Liver (tissue), 9 donors: ENCODE measurements around the gene GBX1. TPM values are rescaled to one million over a fixed set of nuclear protein-coding genes. Genes with fewer than 3 reads are reported as not detected.

ENCODE experiments used
- DNase-seq: peaks from one replicate; pipeline ENCODE4 v3.0.0-alpha.2; 2017; ENCODE audit warnings: low spot score
- H3K27ac ChIP-seq, 2 donors: one replicate each; pipeline ENCODE4 v1.7.0; 2013; ENCODE audit warnings: inconsistent platforms in 2 of 2, low read length in 2 of 2, control low read depth in 1 of 2, low read depth in 1 of 2, mild to moderate bottlenecking in 1 of 2
- H3K27me3 ChIP-seq, 4 donors: one replicate each; pipeline versions ENCODE4 v1.6.1 to v1.7.0; 2013; ENCODE audit warnings: low read length in 3 of 4, inconsistent platforms in 1 of 4, mild to moderate bottlenecking in 1 of 4, moderate library complexity in 1 of 4; ENCODE audit not compliant: control insufficient read depth in 4 of 4, insufficient read depth in 4 of 4
- H3K36me3 ChIP-seq, 4 donors: one replicate each; pipeline versions ENCODE4 v1.6.1 to v1.7.0; 2013; ENCODE audit warnings: low read length in 3 of 4, mild to moderate bottlenecking in 3 of 4, low read depth in 1 of 4, moderate library complexity in 1 of 4; ENCODE audit not compliant: control insufficient read depth in 4 of 4, insufficient read depth in 3 of 4
- H3K4me1 ChIP-seq, 4 donors: one replicate each; pipeline versions ENCODE4 v1.6.1 to v1.7.0; 2013; ENCODE audit warnings: low read length in 3 of 4, mild to moderate bottlenecking in 3 of 4, moderate library complexity in 1 of 4; ENCODE audit not compliant: control insufficient read depth in 4 of 4, insufficient read depth in 4 of 4
- H3K4me3 ChIP-seq, 3 donors: one replicate each; pipeline versions ENCODE4 v1.6.1 to v1.7.0; 2013; ENCODE audit warnings: low read length in 3 of 3, control low read depth in 1 of 3, low read depth in 1 of 3, mild to moderate bottlenecking in 1 of 3
- H3K9ac ChIP-seq, 2 donors: one replicate each; pipeline ENCODE4 v1.7.0; 2013; ENCODE audit warnings: low read length in 2 of 2, mild to moderate bottlenecking in 2 of 2, moderate library complexity in 2 of 2, control low read depth in 1 of 2, low read depth in 1 of 2
- H3K9me3 ChIP-seq, 4 donors: one replicate each; pipeline versions ENCODE4 v1.6.1 to v1.7.0; 2013; ENCODE audit warnings: low read length in 3 of 4; ENCODE audit not compliant: control insufficient read depth in 4 of 4
- ATF3 ChIP-seq: IDR thresholded peaks from 2 replicates; pipeline ENCODE4 v1.6.1; 2016; ENCODE audit warnings: antibody characterized with exemption
- EGR1 ChIP-seq, 2 donors: IDR thresholded peaks; 2 replicates each; pipeline ENCODE4 v1.6.1; 2016 to 2018; ENCODE audit warnings: antibody characterized with exemption in 2 of 2, low read depth in 2 of 2
- FOXA1 ChIP-seq: IDR thresholded peaks from 2 replicates; pipeline ENCODE4 v1.6.1; 2016; ENCODE audit warnings: antibody characterized with exemption
- FOXA2 ChIP-seq: IDR thresholded peaks from 2 replicates; pipeline ENCODE4 v1.6.1; 2016; ENCODE audit warnings: antibody characterized with exemption
- GABPA ChIP-seq, 2 donors: IDR thresholded peaks in 1 of 2; conservative IDR thresholded peaks in 1 of 2; 2 replicates each; pipeline ENCODE4 v1.6.1; 2016; ENCODE audit warnings: antibody characterized with exemption in 2 of 2, mild to moderate bottlenecking in 1 of 2, moderate library complexity in 1 of 2
- HNF4G ChIP-seq: IDR thresholded peaks from 2 replicates; pipeline ENCODE4 v1.6.1; 2016; ENCODE audit warnings: antibody characterized with exemption
- JUND ChIP-seq, 2 donors: IDR thresholded peaks; 2 replicates each; pipeline ENCODE4 v1.6.1; 2016; ENCODE audit warnings: antibody characterized with exemption in 2 of 2
- MAX ChIP-seq: IDR thresholded peaks from 2 replicates; pipeline ENCODE4 v1.6.1; 2016; ENCODE audit warnings: antibody characterized with exemption
- NR2F2 ChIP-seq: IDR thresholded peaks from 2 replicates; pipeline ENCODE4 v1.6.1; 2016; ENCODE audit warnings: antibody characterized with exemption
- RAD21 ChIP-seq, 2 donors: IDR thresholded peaks; 2 replicates each; pipeline ENCODE4 v1.6.1; 2016; ENCODE audit warnings: antibody characterized with exemption in 2 of 2, mild to moderate bottlenecking in 2 of 2
- RXRA ChIP-seq, 2 donors: IDR thresholded peaks; 2 replicates each; pipeline ENCODE4 v1.6.1; 2017 to 2018; ENCODE audit warnings: antibody characterized with exemption in 2 of 2, mild to moderate bottlenecking in 1 of 2
- SP1 ChIP-seq: IDR thresholded peaks from 2 replicates; pipeline ENCODE4 v1.6.1; 2018; ENCODE audit warnings: antibody characterized with exemption, mild to moderate bottlenecking
- TAF1 ChIP-seq: conservative IDR thresholded peaks from 2 replicates; pipeline ENCODE4 v1.6.1; 2016; ENCODE audit warnings: antibody characterized with exemption, mild to moderate bottlenecking
- YY1 ChIP-seq: IDR thresholded peaks from 2 replicates; pipeline ENCODE4 v1.6.1; 2016; ENCODE audit warnings: antibody characterized with exemption, mild to moderate bottlenecking
- ZBTB33 ChIP-seq: IDR thresholded peaks from 2 replicates; pipeline ENCODE4 v1.6.1; 2016; ENCODE audit warnings: antibody characterized with exemption
- WGBS: extraction: QIAGEN DNeasy Blood & Tissue Kit; methylation state at CpG from one replicate; pipeline ENCODE4 v1.1.7; 2013; 5-methylcytosine and 5-hydroxymethylcytosine counted together
- polyA plus RNA-seq, 2 donors: library from polyadenylated mRNA; stranded (reverse) in 1 of 2; unstranded in 1 of 2; fragments of 200-250 nt in 1 of 2; fragments of >200 nt in 1 of 2; fragmentation: Nextera tagmentation in 1 of 2; extraction: Ambion mirVana in 1 of 2; gene quantifications; one replicate each; pipeline versions ENCODE4 v1.2.1 to v1.2.3, GENCODE V29; 2013 to 2015
- total RNA-seq, 2 donors: library from RNA; depleted of rRNA; stranded (reverse); fragments of >200 nt; gene quantifications; one replicate each; pipeline ENCODE4 v1.2.3, GENCODE V29; 2014
- donor health status: healthy.
- donor health status: healthy.
- donor health status: healthy.
- donor health status: healthy.
- donor health status: healthy.

Gene GBX1
- total and polyA plus RNA-seq, 4 donors: not detected

- H3K4me3 ChIP-seq: no peak overlapping the region
- no peak overlapping the region for H3K9ac ChIP-seq
- H3K27me3 ChIP-seq: no peaks in the 10 kb centered on the region
- H3K4me1 ChIP-seq: no peaks in the 10 kb centered on the region
- H3K36me3 ChIP-seq: peaks cover 19 to 72% (median 33%) of the 10 kb centered on the region in 4 donors
- no peak for TF ChIP-seq MAX
- no peak for TF ChIP-seq JUND (IDR thresholded peaks at IDR 0.05)
- no peak for TF ChIP-seq GABPA (IDR thresholded peaks at IDR 0.05 in 1 of 2, conservative IDR thresholded peaks at IDR 0.05 in 1 of 2)
- no peak for TF ChIP-seq FOXA2
- no peak for TF ChIP-seq FOXA1
- no peak for TF ChIP-seq HNF4G
- no peak for TF ChIP-seq ATF3
- TF ChIP-seq ZBTB33: no peak
- TF ChIP-seq SP1: no peak
- no peak for TF ChIP-seq EGR1 (IDR thresholded peaks at IDR 0.05; ENCODE audit: low read depth in 2 of 2)
- TF ChIP-seq RAD21 (IDR thresholded peaks at IDR 0.05): no peak
- TF ChIP-seq YY1: no peak
- TF ChIP-seq NR2F2: no peak
- 93% methylated on average over 24 of the region's 24 CpGs for WGBS
- H3K27ac ChIP-seq: no peak overlapping the region
- no peaks in the 10 kb centered on the region for H3K9me3 ChIP-seq
- no peak for DNase-seq
Measured at GRCh38 chr7:151133986-151134742, 33.3 kb downstream of the GBX1 start.

- Histone ChIP-seq H3K9me3 (no peaks in the 10 kb centered on the region), H3K27ac (no peak overlapping the region), H3K4me3 (no peak overlapping the region), H3K36me3 (peaks cover 19 to 77% (median 37%) of the 10 kb centered on the region in 4 donors), H3K4me1 (no peaks in the 10 kb centered on the region), H3K27me3 (no peaks in the 10 kb centered on the region), H3K9ac (no peak overlapping the region)
- WGBS: 91% methylated on average over 16 of the region's 16 CpGs
- no peak for DNase-seq
- TF ChIP-seq SP1: no peak
- no peak for TF ChIP-seq RXRA (IDR thresholded peaks at IDR 0.05)
- no peak for TF ChIP-seq JUND (IDR thresholded peaks at IDR 0.05)
- no peak for TF ChIP-seq ZBTB33
- TF ChIP-seq FOXA1: no peak
- no peak for TF ChIP-seq GABPA (IDR thresholded peaks at IDR 0.05 in 1 of 2, conservative IDR thresholded peaks at IDR 0.05 in 1 of 2)
- no peak for TF ChIP-seq EGR1 (IDR thresholded peaks at IDR 0.05; ENCODE audit: low read depth in 2 of 2)
- TF ChIP-seq ATF3: no peak
- TF ChIP-seq TAF1: no peak
Measured at GRCh38 chr7:151133266-151133985, 34.1 kb downstream of the GBX1 start.
